ENCODE measurements around the gene IFITM10.

DNA sequence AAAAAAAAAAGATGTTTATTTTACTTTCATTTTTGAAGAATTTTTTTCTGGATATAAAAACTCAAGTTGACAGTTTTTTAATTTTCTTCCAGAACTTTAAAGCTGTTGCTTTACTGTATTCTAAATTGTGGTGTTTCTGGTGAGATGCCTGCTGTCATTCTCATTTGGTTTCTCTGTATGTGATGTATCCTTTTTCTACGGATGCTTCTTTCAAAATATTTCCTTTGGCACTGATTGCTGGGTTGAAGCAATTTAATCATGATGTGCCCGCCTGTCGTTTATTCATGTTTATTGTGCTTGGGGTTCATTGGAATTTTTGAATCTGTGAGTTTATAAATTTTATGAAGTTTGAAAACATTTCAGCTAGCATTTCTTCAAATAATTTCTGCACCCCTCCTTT, 42.7 kb upstream of the IFITM10 start:
- TF ChIP-seq POLR2A (IDR thresholded peaks at IDR 0.05) = no peak
- TF ChIP-seq, protein P1, sequence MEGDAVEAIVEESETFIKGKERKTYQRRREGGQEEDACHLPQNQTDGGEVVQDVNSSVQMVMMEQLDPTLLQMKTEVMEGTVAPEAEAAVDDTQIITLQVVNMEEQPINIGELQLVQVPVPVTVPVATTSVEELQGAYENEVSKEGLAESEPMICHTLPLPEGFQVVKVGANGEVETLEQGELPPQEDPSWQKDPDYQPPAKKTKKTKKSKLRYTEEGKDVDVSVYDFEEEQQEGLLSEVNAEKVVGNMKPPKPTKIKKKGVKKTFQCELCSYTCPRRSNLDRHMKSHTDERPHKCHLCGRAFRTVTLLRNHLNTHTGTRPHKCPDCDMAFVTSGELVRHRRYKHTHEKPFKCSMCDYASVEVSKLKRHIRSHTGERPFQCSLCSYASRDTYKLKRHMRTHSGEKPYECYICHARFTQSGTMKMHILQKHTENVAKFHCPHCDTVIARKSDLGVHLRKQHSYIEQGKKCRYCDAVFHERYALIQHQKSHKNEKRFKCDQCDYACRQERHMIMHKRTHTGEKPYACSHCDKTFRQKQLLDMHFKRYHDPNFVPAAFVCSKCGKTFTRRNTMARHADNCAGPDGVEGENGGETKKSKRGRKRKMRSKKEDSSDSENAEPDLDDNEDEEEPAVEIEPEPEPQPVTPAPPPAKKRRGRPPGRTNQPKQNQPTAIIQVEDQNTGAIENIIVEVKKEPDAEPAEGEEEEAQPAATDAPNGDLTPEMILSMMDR (IDR thresholded peaks at IDR 0.05) = no peak
